ENCODE results near the gene DMBT1.

GRCh38 chr10:122650331-122650730, 89.8 kb downstream of the DMBT1 start:
- TF ChIP-seq CTCF (IDR thresholded peaks at IDR 0.05) (no peak), EP300 (IDR thresholded peaks at IDR 0.05) (no peak)
